ENCODE measurements around the gene NUDT9.

- TF ChIP-seq CTCF (conservative IDR thresholded peaks at IDR 0.05; ENCODE audit: low read depth, low read length), result no peak
- no peak for TF ChIP-seq EZH2 (IDR thresholded peaks at IDR 0.05; ENCODE audit: borderline replicate concordance, low read depth, low read length, poor library complexity, severe bottlenecking)
Observed at GRCh38 chr4:87419578-87420249, 2.7 kb upstream of the NUDT9 start.
